CD4-positive, alpha-beta T cell (primary cell): ENCODE data around the gene DISP2. TPM values are rescaled to one million over a fixed set of nuclear protein-coding genes. Genes with fewer than 3 reads are reported as not detected.

Source experiments
- ATAC-seq: fragments of 200-7000 bp; cut with Tn5 transposase; one replicate; pipeline ENCODE4 v1.10.0; 2022; ENCODE audit warnings: mild to moderate bottlenecking; ENCODE audit not compliant: poor library complexity
- CTCF ChIA-PET: fragments of 350-600 bp; sonication (Branson Sonifier 250); formaldehyde crosslinking; loops from one replicate; lab custom pipeline; 2021; ENCODE audit warnings: antibody characterized with exemption, inconsistent platforms; lab: Charles Lee
- POLR2A ChIA-PET: fragments of 350-600 bp; sonication (Branson Sonifier 250); formaldehyde crosslinking; loops from one replicate; lab custom pipeline; 2021; ENCODE audit warnings: antibody characterized with exemption, inconsistent platforms; lab: Charles Lee
- DNase-seq, 14 experiments: peaks; one replicate each; pipeline ENCODE4 v3.0.0-alpha.2; 2013 to 2020; ENCODE audit warnings: mixed read lengths in 2 of 14
- H3K27ac ChIP-seq, 2 donors: one replicate each; pipeline versions ENCODE4 v1.5.1 to v1.7.0; 2013; ENCODE audit warnings: low read length in 2 of 2, low read depth in 1 of 2, mild to moderate bottlenecking in 1 of 2
- H3K27me3 ChIP-seq, 2 experiments: 1 replicate in 1 of 2; 2 replicates in 1 of 2; pipeline versions ENCODE4 v1.6.1 to v1.7.0; 2013; ENCODE audit warnings: low read length in 2 of 2, control low read depth in 1 of 2, mild to moderate bottlenecking in 1 of 2, moderate library complexity in 1 of 2; ENCODE audit not compliant: insufficient read depth in 2 of 2, control insufficient read depth in 1 of 2
- H3K36me3 ChIP-seq: one replicate; pipeline ENCODE4 v1.6.1; 2013; ENCODE audit warnings: low read length, control low read depth; ENCODE audit not compliant: insufficient read depth
- H3K4me1 ChIP-seq: one replicate; pipeline ENCODE4 v1.6.1; 2013; ENCODE audit warnings: low read length, control low read depth; ENCODE audit not compliant: insufficient read depth
- H3K4me3 ChIP-seq: one replicate; pipeline ENCODE4 v1.5.1; 2013; ENCODE audit warnings: mild to moderate bottlenecking, low read length, moderate library complexity
- H3K9me3 ChIP-seq, 2 experiments: 1 replicate in 1 of 2; 2 replicates in 1 of 2; pipeline versions ENCODE4 v1.6.1 to v1.7.0; 2013; ENCODE audit warnings: low read length in 2 of 2, mild to moderate bottlenecking in 2 of 2, control low read depth in 1 of 2, moderate library complexity in 1 of 2; ENCODE audit not compliant: control insufficient read depth in 1 of 2, insufficient read depth in 1 of 2
- H3K27ac Mint-ChIP-seq: one replicate; pipeline ENCODE4 v1.8.0; 2020; ENCODE audit warnings: mixed read lengths
- H3K27me3 Mint-ChIP-seq: one replicate; pipeline ENCODE4 v1.8.0; 2021; ENCODE audit warnings: mixed read lengths
- H3K36me3 Mint-ChIP-seq: one replicate; pipeline ENCODE4 v1.8.0; 2021; ENCODE audit warnings: low read depth, mixed read lengths
- H3K4me1 Mint-ChIP-seq: one replicate; pipeline ENCODE4 v1.8.0; 2021; ENCODE audit warnings: low read depth, mixed read lengths
- H3K4me3 Mint-ChIP-seq: one replicate; pipeline ENCODE4 v1.8.0; 2020; ENCODE audit warnings: mild to moderate bottlenecking, mixed read lengths
- H3K9me3 Mint-ChIP-seq: one replicate; pipeline ENCODE4 v1.8.0; 2020; ENCODE audit warnings: mixed read lengths
- intact Hi-C, 2 experiments: fragments of 100-400 bp; cut with DNase I in 1 of 2; cut with micrococcal nuclease in 1 of 2; formaldehyde crosslinking; loops; one replicate each; pipeline versions ENCODE4 v1.15.1 to v1.9.0; 2023 to 2025; cut with DNase I, micrococcal nuclease
- total RNA-seq, 174 experiments: library from RNA in 2 of 174; stranded (reverse) in 2 of 174; gene quantifications; one replicate each; pipeline ENCODE4 v1.2.3 and lab custom pipeline; 2021 to 2026
- TF ChIP-seq, protein P1 (sequence below): fragments of 200-600 bp; IDR thresholded peaks from one replicate; pipeline ENCODE4 v1.8.0; 2022; ENCODE audit warnings: antibody characterized with exemption, mild to moderate bottlenecking

Gene DISP2
- total RNA-seq, 2 experiments from 2014 or later, result 0.03 to 0.06 TPM

DNA sequence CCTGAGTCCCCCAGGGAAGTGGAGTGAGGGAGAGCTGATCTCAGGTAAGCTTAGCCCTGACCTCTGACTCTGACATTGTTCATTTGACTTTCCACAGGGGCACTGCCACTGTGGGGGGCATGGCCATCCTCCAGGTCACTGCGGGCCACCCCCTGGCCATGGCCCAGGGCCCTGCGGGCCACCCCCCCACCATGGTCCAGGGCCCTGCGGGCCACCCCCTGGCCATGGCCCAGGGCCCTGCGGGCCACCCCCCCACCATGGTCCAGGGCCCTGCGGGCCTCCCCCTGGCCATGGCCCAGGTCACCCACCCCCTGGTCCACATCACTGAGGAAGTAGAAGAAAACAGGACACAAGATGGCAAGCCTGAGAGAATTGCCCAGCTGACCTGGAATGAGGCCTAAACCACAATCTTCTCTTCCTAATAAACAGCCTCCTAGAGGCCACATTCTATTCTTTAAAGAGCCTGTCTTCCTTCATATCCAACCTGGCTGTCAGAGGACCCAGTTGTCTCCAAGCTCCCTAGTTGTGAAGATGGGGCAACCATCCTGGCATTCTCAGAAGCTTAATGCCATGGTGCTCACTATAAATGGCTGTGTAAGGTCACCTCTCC lies 1.9 kb upstream of the DISP2 start:
- Histone ChIP-seq H3K27me3 (no peaks in the 10 kb centered on the region), H3K4me1 (peaks cover 17% of the 10 kb centered on the region), H3K9me3 (no peaks in the 10 kb centered on the region), H3K36me3 (no peaks in the 10 kb centered on the region), H3K4me3 (no peak overlapping the region), H3K27ac (no peak overlapping the region)
- POLR2A ChIA-PET, result no interaction called here
- TF ChIP-seq, protein P1, sequence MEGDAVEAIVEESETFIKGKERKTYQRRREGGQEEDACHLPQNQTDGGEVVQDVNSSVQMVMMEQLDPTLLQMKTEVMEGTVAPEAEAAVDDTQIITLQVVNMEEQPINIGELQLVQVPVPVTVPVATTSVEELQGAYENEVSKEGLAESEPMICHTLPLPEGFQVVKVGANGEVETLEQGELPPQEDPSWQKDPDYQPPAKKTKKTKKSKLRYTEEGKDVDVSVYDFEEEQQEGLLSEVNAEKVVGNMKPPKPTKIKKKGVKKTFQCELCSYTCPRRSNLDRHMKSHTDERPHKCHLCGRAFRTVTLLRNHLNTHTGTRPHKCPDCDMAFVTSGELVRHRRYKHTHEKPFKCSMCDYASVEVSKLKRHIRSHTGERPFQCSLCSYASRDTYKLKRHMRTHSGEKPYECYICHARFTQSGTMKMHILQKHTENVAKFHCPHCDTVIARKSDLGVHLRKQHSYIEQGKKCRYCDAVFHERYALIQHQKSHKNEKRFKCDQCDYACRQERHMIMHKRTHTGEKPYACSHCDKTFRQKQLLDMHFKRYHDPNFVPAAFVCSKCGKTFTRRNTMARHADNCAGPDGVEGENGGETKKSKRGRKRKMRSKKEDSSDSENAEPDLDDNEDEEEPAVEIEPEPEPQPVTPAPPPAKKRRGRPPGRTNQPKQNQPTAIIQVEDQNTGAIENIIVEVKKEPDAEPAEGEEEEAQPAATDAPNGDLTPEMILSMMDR, result no peak
- Mint-ChIP-seq H3K4me1 (peaks cover 14% of the 10 kb centered on the region), H3K9me3 (no peaks in the 10 kb centered on the region), H3K27ac (no peak overlapping the region), H3K36me3 (no peaks in the 10 kb centered on the region), H3K4me3 (no peak overlapping the region), H3K27me3 (no peaks in the 10 kb centered on the region)
- DNase-seq (no peak), ATAC-seq (no peak)
- CTCF ChIA-PET, result interaction anchor here (2.6 to 3.1 kb wide), 2 partner anchors 11 to 18 kb away, joined by 6 to 9 read pairs; no protein-coding TSS in a partner anchor
- intact Hi-C loops, result no loop called here

DNA sequence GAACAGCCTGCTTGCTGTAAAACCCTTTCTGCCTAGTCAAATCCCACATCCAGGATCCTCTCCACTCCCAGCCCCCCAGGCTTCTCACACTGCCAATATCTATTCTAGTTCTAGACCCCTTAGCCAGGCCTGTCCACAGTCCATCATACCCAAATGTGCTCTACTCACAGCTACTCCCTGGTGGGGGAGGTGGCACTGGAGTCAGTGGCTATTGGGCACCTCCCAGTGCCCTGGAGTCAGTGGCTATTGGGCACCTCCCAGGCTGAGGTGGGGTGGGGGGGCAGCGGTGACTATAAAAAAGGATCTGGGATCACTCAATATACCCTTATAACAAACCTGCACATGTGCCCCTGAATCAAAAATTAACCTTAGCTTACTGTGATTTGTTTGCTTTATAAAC lies 773 bp upstream of the DISP2 start:
- ChIA-PET CTCF (interaction anchor here (0.8 to 3.1 kb wide), 4 partner anchors 10 to 37 kb away, joined by 3 to 9 read pairs (median 4); no protein-coding TSS in a partner anchor), POLR2A (interaction anchor here (0.9 to 1.8 kb wide), 5 partner anchors 26 to 83 kb away, joined by 3 to 9 read pairs (median 3); partner anchors contain the start of genes BAHD1, INAFM2, KNSTRN and PLCB2)
- Histone ChIP-seq H3K4me1 (peaks cover 17% of the 10 kb centered on the region), H3K27ac (no peak overlapping the region), H3K36me3 (no peaks in the 10 kb centered on the region), H3K4me3 (peak overlapping the region; percentile 67), H3K9me3 (no peaks in the 10 kb centered on the region), H3K27me3 (no peaks in the 10 kb centered on the region)
- DNase-seq, result no peak
- intact Hi-C loops, result no loop called here
- Mint-ChIP-seq H3K27ac (no peak overlapping the region), H3K36me3 (no peaks in the 10 kb centered on the region), H3K27me3 (no peaks in the 10 kb centered on the region), H3K4me3 (peak overlapping the region; percentile 56), H3K4me1 (peaks cover 14% of the 10 kb centered on the region), H3K9me3 (no peaks in the 10 kb centered on the region)
- ATAC-seq, result no peak
- TF ChIP-seq, protein P1, result no peak

GRCh38 chr15:40358471-40359353 lies 693 bp downstream of the DISP2 start:
- peak in 6 of 14 experiments; percentile 19 to 52 (median 42) for DNase-seq
- Histone ChIP-seq H3K36me3 (no peaks in the 10 kb centered on the region), H3K9me3 (no peaks in the 10 kb centered on the region), H3K4me3 (peak overlapping the region; percentile 62), H3K4me1 (peaks cover 17% of the 10 kb centered on the region), H3K27ac (no peak overlapping the region), H3K27me3 (no peaks in the 10 kb centered on the region)
- ChIA-PET CTCF (interaction anchor here (3.1 kb wide), 1 partner anchor 14 kb away, joined by 9 read pairs; no protein-coding TSS in a partner anchor), POLR2A (interaction anchor here (1.1 to 1.8 kb wide), 2 partner anchors 24 to 51 kb away, joined by 3 to 9 read pairs; partner anchors contain the start of genes KNSTRN and PLCB2)
- TF ChIP-seq, protein P1, result no peak
- Mint-ChIP-seq H3K4me1 (peaks cover 14% of the 10 kb centered on the region), H3K4me3 (peak overlapping the region; percentile 80), H3K27ac (no peak overlapping the region), H3K9me3 (no peaks in the 10 kb centered on the region), H3K36me3 (peaks cover 4% of the 10 kb centered on the region), H3K27me3 (no peaks in the 10 kb centered on the region)
- intact Hi-C loops, result loop anchor here in 1 of 2 experiments (1.0 kb wide), 2 partner anchors 10 to 24 kb away; partner anchors contain the start of gene KNSTRN
- peak; percentile 22 for ATAC-seq
